ENCODE data around the gene TMBIM4. TPM values are rescaled to one million over a fixed set of nuclear protein-coding genes. Genes with fewer than 3 reads are reported as not detected.

The TMBIM4 gene
- total RNA-seq, 2 donors from 2014 or later, result 18.7 to 21.9 TPM

DNA sequence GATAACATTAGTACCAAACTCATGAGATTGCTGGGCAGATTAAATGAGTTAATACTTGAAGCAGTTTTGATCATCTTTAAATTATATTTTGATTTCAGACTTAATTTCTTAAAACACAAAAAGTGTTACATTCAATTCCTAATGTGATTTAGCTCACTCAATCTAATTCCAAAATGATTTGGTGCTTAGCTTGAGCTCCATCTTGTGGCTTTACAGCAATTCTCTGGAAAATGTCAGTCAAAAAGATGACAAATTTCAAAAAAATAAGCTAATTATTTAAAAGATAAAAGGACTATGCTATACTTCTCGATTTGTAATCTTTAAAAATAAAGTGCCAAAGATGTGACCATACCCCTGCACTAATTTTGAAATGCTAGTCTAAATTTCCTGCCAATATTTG is 49.3 kb downstream of the TMBIM4 start:
- Histone ChIP-seq H3K27me3 (ENCODE audit: control insufficient read depth, insufficient read depth, low read length, poor library complexity, severe bottlenecking) (no peaks in the 10 kb centered on the region), H3K27ac (ENCODE audit: low read depth, low read length) (no peak overlapping the region), H3K9ac (ENCODE audit: extremely low read depth, low read length, poor library complexity, severe bottlenecking) (no peak overlapping the region), H3K4me1 (ENCODE audit: control insufficient read depth, insufficient read depth, low read length) (no peaks in the 10 kb centered on the region), H3K9me3 (ENCODE audit: control insufficient read depth, low read length) (no peaks in the 10 kb centered on the region), H3K4me3 (ENCODE audit: low read length) (no peak overlapping the region), H3K36me3 (ENCODE audit: control insufficient read depth, insufficient read depth, low read length) (peaks cover 43% of the 10 kb centered on the region)
- Mint-ChIP-seq H3K4me3 (no peak overlapping the region), H3K27me3 (ENCODE audit: insufficient read depth) (no peaks in the 10 kb centered on the region), H3K9me3 (no peaks in the 10 kb centered on the region), H3K4me1 (no peaks in the 10 kb centered on the region), H3K27ac (no peak overlapping the region), H3K36me3 (ENCODE audit: low read depth) (peaks cover 32% of the 10 kb centered on the region)
- WGBS, 2 experiments (ENCODE audit: insufficient coverage in 1 of 2, insufficient read length in 1 of 2), result 80 to 91% methylated on average over 1 of the region's 1 CpG
- no peak for DNase-seq
- TF ChIP-seq, protein P1, sequence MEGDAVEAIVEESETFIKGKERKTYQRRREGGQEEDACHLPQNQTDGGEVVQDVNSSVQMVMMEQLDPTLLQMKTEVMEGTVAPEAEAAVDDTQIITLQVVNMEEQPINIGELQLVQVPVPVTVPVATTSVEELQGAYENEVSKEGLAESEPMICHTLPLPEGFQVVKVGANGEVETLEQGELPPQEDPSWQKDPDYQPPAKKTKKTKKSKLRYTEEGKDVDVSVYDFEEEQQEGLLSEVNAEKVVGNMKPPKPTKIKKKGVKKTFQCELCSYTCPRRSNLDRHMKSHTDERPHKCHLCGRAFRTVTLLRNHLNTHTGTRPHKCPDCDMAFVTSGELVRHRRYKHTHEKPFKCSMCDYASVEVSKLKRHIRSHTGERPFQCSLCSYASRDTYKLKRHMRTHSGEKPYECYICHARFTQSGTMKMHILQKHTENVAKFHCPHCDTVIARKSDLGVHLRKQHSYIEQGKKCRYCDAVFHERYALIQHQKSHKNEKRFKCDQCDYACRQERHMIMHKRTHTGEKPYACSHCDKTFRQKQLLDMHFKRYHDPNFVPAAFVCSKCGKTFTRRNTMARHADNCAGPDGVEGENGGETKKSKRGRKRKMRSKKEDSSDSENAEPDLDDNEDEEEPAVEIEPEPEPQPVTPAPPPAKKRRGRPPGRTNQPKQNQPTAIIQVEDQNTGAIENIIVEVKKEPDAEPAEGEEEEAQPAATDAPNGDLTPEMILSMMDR (conservative IDR thresholded peaks at IDR 0.05), result peak; percentile 48

DNA sequence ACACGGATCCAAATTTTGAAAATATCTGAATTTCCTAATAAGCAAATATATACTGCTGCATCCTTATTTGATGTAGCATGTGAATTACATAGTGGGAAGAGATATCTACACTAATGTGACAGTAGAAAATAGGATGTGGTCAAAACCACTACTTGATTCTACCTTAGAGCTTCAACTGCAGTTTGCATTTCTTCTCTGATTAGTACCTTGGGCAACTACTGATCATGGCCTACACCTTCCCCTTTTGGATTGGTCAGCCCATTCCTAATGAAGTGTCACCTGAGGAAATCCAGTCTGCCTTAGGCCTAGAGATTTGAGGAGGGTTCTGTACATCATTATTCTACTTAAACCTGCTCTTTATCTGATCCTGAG is 49.9 kb downstream of the TMBIM4 start:
- TF ChIP-seq, protein P1 (conservative IDR thresholded peaks at IDR 0.05), result no peak
- H3K36me3 ChIP-seq (ENCODE audit: control insufficient read depth, insufficient read depth, low read length), result peaks cover 37% of the 10 kb centered on the region
- no peak overlapping the region for H3K27ac Mint-ChIP-seq
- DNase-seq, result no peak
- no peak overlapping the region for H3K9ac ChIP-seq (ENCODE audit: extremely low read depth, low read length, poor library complexity, severe bottlenecking)
- H3K4me1 Mint-ChIP-seq, result no peaks in the 10 kb centered on the region
- H3K27me3 Mint-ChIP-seq (ENCODE audit: insufficient read depth), result no peaks in the 10 kb centered on the region
- H3K4me3 Mint-ChIP-seq, result no peak overlapping the region
- no peak overlapping the region for H3K4me3 ChIP-seq (ENCODE audit: low read length)
- H3K27me3 ChIP-seq (ENCODE audit: control insufficient read depth, insufficient read depth, low read length, poor library complexity, severe bottlenecking), result no peaks in the 10 kb centered on the region
- H3K9me3 Mint-ChIP-seq, result no peaks in the 10 kb centered on the region
- H3K27ac ChIP-seq (ENCODE audit: low read depth, low read length), result no peak overlapping the region
- no peaks in the 10 kb centered on the region for H3K4me1 ChIP-seq (ENCODE audit: control insufficient read depth, insufficient read depth, low read length)
- peaks cover 27% of the 10 kb centered on the region for H3K36me3 Mint-ChIP-seq (ENCODE audit: low read depth)
- WGBS, 2 experiments (ENCODE audit: insufficient coverage in 1 of 2, insufficient read length in 1 of 2), result 100% methylated on average over 1 of the region's 1 CpG; no CpG with 5 or more reads in 1 of the 2 experiments
- no peaks in the 10 kb centered on the region for H3K9me3 ChIP-seq (ENCODE audit: control insufficient read depth, low read length)

DNA sequence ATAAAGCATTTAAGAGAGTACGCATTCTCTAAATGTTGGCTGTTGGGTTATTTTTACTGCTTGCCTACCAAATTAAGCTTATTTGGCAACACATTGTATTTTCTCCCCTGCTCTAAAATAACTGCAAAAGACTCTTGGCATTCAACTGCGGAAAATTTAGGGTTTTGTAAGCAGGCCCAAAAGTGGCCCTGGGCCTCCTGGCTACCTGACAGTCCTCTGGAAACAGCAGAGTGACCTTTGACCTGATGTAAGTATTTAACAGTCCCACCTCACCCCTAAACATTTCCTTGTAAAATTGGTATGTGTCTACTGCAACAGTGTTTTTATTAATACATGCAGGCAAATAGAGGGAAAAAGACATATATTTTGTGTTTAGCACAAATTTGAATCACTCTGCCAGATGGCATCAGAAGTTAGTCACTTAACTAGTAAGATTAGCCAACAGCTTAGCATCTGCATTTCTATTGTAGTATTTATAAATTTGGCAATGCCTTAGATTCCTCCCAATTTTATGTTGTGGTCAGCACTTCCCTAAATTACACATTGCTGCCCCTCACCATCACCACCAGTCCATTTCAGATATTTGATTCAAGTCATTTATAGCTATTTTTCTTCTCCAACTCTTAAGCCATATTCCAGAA is 50.4 kb downstream of the TMBIM4 start:
- no peak overlapping the region for H3K4me3 Mint-ChIP-seq
- Histone ChIP-seq H3K4me1 (ENCODE audit: control insufficient read depth, insufficient read depth, low read length) (no peaks in the 10 kb centered on the region), H3K27me3 (ENCODE audit: control insufficient read depth, insufficient read depth, low read length, poor library complexity, severe bottlenecking) (no peaks in the 10 kb centered on the region), H3K27ac (ENCODE audit: low read depth, low read length) (no peak overlapping the region), H3K9ac (ENCODE audit: extremely low read depth, low read length, poor library complexity, severe bottlenecking) (no peak overlapping the region), H3K9me3 (ENCODE audit: control insufficient read depth, low read length) (no peaks in the 10 kb centered on the region), H3K4me3 (ENCODE audit: low read length) (no peak overlapping the region), H3K36me3 (ENCODE audit: control insufficient read depth, insufficient read depth, low read length) (peaks cover 32% of the 10 kb centered on the region)
- TF ChIP-seq, protein P1 (conservative IDR thresholded peaks at IDR 0.05), result no peak
- H3K4me1 Mint-ChIP-seq, result no peaks in the 10 kb centered on the region
- H3K36me3 Mint-ChIP-seq (ENCODE audit: low read depth), result peaks cover 24% of the 10 kb centered on the region
- H3K27me3 Mint-ChIP-seq (ENCODE audit: insufficient read depth), result no peaks in the 10 kb centered on the region
- WGBS, 2 experiments (ENCODE audit: insufficient coverage in 1 of 2, insufficient read length in 1 of 2), result 90 to 100% methylated on average over 1 to 2 of the region's 2 CpGs
- H3K27ac Mint-ChIP-seq, result no peak overlapping the region
- no peak for DNase-seq
- no peaks in the 10 kb centered on the region for H3K9me3 Mint-ChIP-seq

Measured in endodermal cell (in vitro differentiated cells).